Omental fat pad (tissue), 4 donors: ENCODE data around the gene COL1A1. TPM values are rescaled to one million over a fixed set of nuclear protein-coding genes. Genes with fewer than 3 reads are reported as not detected.
A peak's percentile ranks its signal among the peaks of the same experiment; 100 is the strongest.

Source experiments
- ATAC-seq: fragments of 150-250 bp; one replicate; pipeline ENCODE4 v1.9.1; 2016; ENCODE audit warnings: mild to moderate bottlenecking, moderate library complexity; ENCODE audit not compliant: low FRiP score
- DNase-seq: peaks from one replicate; pipeline ENCODE4 v3.0.0-alpha.2; 2019; ENCODE audit warnings: low spot score
- CTCF ChIP-seq, 3 donors: fragments of 450-650 bp; IDR thresholded peaks; one replicate each; pipeline ENCODE4 v1.5.1; 2016 to 2017; ENCODE audit warnings: antibody characterized with exemption in 3 of 3, mild to moderate bottlenecking in 3 of 3, moderate library complexity in 2 of 3
- total RNA-seq, 4 donors: library from RNA; depleted of rRNA; stranded (reverse); fragments of >200 nt; gene quantifications; one replicate each; pipeline ENCODE4 v1.1.0, GENCODE V29; 2016

Gene COL1A1
- total RNA-seq, 4 donors from 2014 or later: 21.2 to 57.9 (median 43.6) TPM

- DNase-seq: peak; percentile 63
- no peak for TF ChIP-seq CTCF (IDR thresholded peaks at IDR 0.05)
- peak; percentile 30 for ATAC-seq
Measured at GRCh38 chr17:50151937-50152547, 49.4 kb downstream of the COL1A1 start.

- ATAC-seq (peak; percentile 51), DNase-seq (peak; percentile 51)
- no peak for TF ChIP-seq CTCF (IDR thresholded peaks at IDR 0.05)
Measured at GRCh38 chr17:50151041-50151936, 50.1 kb downstream of the COL1A1 start.

GRCh38 chr17:50150354-50151040, 50.9 kb downstream of the COL1A1 start, which contains the start of gene PPP1R9B:
Gene PPP1R9B (minus strand): TSS chr17:50150677. CDS start chr17:50150513, 164 bp downstream.
- DNase-seq: no peak
- TF ChIP-seq CTCF (IDR thresholded peaks at IDR 0.05): no peak
- no peak for ATAC-seq

GRCh38 chr17:50149417-50150353, 51.7 kb downstream of the COL1A1 start:
- peak; percentile 2 for ATAC-seq
- no peak for DNase-seq
- TF ChIP-seq CTCF (IDR thresholded peaks at IDR 0.05): no peak

GRCh38 chr17:50149091-50149416, 52.4 kb downstream of the COL1A1 start:
- no peak for ATAC-seq
- no peak for TF ChIP-seq CTCF (IDR thresholded peaks at IDR 0.05)
- DNase-seq: no peak
